HG03045 (cell line): Measurements from ENCODE around the gene C9orf78.

Experiments
- ATAC-seq: cut with Tn5 transposase; IDR thresholded peaks from one replicate; pipeline ENCODE4 v1.9.1; 2021; ENCODE audit warnings: mild to moderate bottlenecking, moderate library complexity; ENCODE audit not compliant: unreplicated experiment

The C9orf78 gene

DNA sequence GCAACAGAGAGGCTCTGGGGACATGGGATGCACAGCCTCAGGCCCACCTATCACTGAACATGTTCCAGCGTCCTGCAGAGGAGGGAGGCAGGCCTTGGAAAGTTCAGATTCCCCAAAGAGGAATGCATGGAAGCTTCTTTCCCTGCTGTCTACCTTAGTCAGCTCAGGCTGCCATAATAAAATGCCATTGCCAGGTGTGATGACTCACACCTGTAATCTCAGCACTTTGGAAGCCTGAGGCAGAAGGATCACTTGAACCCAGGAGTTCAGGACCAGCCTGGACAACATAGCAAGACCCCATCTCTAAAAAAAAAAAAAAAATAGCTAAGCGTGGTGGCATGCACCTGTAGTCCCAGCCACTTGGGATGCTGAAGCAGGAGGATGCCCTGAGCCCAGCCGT lies 56.6 kb downstream of the C9orf78 start:
- ATAC-seq, result no peak

DNA sequence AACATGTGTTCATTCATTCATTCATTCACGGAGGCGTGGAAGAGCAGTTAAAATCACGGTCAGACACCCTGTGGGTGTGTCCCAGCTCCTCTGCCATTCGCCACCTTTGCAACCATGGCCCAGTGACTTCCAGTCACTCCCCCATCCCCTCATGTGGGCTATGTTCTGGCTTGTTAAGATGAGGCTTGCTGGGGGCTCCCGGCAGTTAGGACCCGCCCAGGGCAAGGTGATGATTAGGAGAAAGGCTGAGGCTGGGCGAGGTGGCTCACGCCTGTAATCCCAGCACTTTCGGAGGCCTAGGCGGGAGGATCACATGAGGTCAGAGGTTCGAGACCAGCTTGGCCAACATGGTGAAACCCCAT lies 57.3 kb downstream of the C9orf78 start:
- no peak for ATAC-seq
